RWPE2 (cell line): ENCODE results near the gene BAIAP2L2.

Experiments used
- ATAC-seq: fragments of 200-7000 bp; cut with Tn5 transposase; 3 replicates; pipeline ENCODE4 v1.9.1; 2021; ENCODE audit warnings: low read depth
- DNase-seq: peaks from one replicate; pipeline ENCODE4 v3.0.0-alpha.2; 2020; ENCODE audit warnings: low spot score
- H3K27ac ChIP-seq: fragments of 450-650 bp; 2 replicates; pipeline ENCODE4 v1.5.1; 2017; ENCODE audit warnings: mild to moderate bottlenecking; ENCODE audit not compliant: poor library complexity, severe bottlenecking
- H3K27me3 ChIP-seq: fragments of 250-450 bp; sonication (Bioruptor Pico); 2 replicates; pipeline ENCODE4 v1.5.1; 2021; ENCODE audit warnings: mild to moderate bottlenecking, moderate library complexity; ENCODE audit not compliant: insufficient read depth, poor library complexity, severe bottlenecking
- H3K36me3 ChIP-seq: fragments of 250-450 bp; sonication (Bioruptor Pico); 2 replicates; pipeline ENCODE4 v1.5.1; 2020; ENCODE audit warnings: low read depth, mild to moderate bottlenecking, moderate library complexity
- H3K4me1 ChIP-seq: fragments of 250-450 bp; sonication (Bioruptor Pico); 2 replicates; pipeline ENCODE4 v1.5.1; 2021; ENCODE audit warnings: mild to moderate bottlenecking, moderate library complexity; ENCODE audit not compliant: insufficient read depth, poor library complexity, severe bottlenecking
- H3K4me3 ChIP-seq: fragments of 250-450 bp; sonication (Bioruptor Pico); 2 replicates; pipeline ENCODE4 v1.5.1; 2021; ENCODE audit warnings: mild to moderate bottlenecking, moderate library complexity; ENCODE audit not compliant: severe bottlenecking
- H3K9me3 ChIP-seq: fragments of 250-450 bp; sonication (Bioruptor Pico); 2 replicates; pipeline ENCODE4 v1.5.1; 2021; ENCODE audit warnings: mild to moderate bottlenecking, moderate library complexity; ENCODE audit not compliant: severe bottlenecking
- TF ChIP-seq, protein P1 (sequence below): fragments of 450-650 bp; IDR thresholded peaks from one replicate; pipeline ENCODE4 v1.5.1; 2017; ENCODE audit warnings: mild to moderate bottlenecking, moderate library complexity; ENCODE audit not compliant: poor library complexity, severe bottlenecking

The BAIAP2L2 gene

DNA sequence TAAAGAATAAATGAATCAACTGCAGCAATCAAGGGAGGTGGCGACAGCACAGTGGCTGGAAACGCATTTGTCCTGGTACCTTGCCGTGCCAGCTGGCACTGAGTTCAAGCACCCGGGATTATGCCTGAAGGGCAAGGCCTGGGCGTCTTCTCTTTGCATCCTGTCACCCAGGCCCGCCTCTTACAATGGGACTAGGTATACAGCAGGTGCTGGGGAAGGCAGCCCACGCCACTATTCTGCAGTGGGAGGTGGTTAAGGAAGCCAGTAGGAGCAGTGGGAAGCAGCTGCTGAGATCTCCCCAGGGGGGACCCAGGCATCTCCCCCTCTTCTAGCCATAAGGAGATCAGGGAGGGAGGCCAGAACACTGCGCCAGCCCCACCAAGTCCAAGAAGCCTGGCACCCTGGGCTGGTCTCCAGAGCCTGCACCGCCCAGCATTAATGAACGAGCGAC, 15.3 kb upstream of the BAIAP2L2 start:
- ATAC-seq (no peak), DNase-seq (no peak)
- no peaks in the 10 kb centered on the region for H3K27me3 ChIP-seq

DNA sequence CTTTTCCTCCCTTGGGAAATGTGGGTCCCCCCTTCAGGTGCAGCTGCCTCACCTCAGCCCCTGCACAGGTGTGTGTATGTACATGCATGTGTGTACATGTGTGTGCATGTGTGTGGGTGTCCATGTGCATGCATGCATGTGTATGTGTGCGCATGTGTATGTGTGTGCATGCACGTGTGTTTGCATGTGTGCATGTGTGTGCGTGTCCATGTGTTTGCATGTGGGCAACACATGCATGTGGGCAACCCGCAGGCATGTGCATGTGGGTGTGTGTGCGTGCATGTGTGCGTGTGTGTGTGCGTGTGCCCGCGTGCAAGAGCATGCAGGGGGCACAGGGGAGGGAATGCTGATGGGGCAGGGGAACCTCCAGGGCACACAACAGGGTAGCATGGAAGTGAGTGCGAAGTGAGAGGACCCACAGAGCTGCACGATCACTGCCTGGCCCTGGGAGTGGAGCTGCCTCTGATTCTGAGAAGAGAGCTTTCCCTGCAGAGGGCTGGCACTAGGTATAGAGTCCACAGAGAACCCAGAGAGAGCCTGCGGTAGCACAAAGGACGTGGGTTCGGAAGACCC, 14.6 kb upstream of the BAIAP2L2 start:
- Histone ChIP-seq H3K9me3 (no peaks in the 10 kb centered on the region), H3K36me3 (no peaks in the 10 kb centered on the region), H3K27me3 (no peaks in the 10 kb centered on the region), H3K27ac (no peak overlapping the region), H3K4me1 (peaks cover 11% of the 10 kb centered on the region), H3K4me3 (no peak overlapping the region)
- ATAC-seq (no peak), DNase-seq (no peak)
- TF ChIP-seq, protein P1, sequence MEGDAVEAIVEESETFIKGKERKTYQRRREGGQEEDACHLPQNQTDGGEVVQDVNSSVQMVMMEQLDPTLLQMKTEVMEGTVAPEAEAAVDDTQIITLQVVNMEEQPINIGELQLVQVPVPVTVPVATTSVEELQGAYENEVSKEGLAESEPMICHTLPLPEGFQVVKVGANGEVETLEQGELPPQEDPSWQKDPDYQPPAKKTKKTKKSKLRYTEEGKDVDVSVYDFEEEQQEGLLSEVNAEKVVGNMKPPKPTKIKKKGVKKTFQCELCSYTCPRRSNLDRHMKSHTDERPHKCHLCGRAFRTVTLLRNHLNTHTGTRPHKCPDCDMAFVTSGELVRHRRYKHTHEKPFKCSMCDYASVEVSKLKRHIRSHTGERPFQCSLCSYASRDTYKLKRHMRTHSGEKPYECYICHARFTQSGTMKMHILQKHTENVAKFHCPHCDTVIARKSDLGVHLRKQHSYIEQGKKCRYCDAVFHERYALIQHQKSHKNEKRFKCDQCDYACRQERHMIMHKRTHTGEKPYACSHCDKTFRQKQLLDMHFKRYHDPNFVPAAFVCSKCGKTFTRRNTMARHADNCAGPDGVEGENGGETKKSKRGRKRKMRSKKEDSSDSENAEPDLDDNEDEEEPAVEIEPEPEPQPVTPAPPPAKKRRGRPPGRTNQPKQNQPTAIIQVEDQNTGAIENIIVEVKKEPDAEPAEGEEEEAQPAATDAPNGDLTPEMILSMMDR: no peak

More for the DNA sequence above, 15.3 kb upstream of the BAIAP2L2 start:
- Histone ChIP-seq H3K27ac (no peak overlapping the region), H3K9me3 (no peaks in the 10 kb centered on the region), H3K4me1 (peaks cover 9% of the 10 kb centered on the region), H3K36me3 (no peaks in the 10 kb centered on the region), H3K4me3 (no peak overlapping the region)
- TF ChIP-seq, protein P1: no peak

GRCh38 chr22:38124236-38124974, 13.9 kb upstream of the BAIAP2L2 start:
- H3K9me3 ChIP-seq: no peaks in the 10 kb centered on the region
- H3K4me3 ChIP-seq: no peak overlapping the region
- no peaks in the 10 kb centered on the region for H3K36me3 ChIP-seq
- DNase-seq (peak; percentile 89), ATAC-seq (peak; percentile 80)
- peaks cover 13% of the 10 kb centered on the region for H3K4me1 ChIP-seq
- TF ChIP-seq, protein P1: no peak
- no peaks in the 10 kb centered on the region for H3K27me3 ChIP-seq
- peak overlapping the region; percentile 14 for H3K27ac ChIP-seq

DNA sequence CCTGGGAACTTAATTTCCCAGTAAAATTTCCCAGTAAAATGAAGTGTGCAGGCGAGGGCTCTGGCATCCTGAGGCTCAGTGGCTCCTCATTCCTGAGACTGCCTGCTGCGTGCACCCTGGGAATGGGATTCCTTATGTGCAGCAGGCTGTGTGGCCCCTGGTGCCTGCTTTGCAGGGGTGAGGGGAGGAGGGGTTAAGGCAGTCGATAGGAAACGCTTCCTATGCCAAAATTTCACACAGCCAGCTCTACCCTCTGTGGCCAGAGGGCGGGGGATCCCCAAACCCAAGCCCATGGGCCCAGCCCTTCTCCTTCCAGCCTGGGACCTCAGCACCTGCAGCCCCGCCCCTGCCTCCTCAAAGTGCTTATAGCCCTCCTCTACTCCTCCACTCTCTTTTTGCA, 12.1 kb upstream of the BAIAP2L2 start:
- Histone ChIP-seq H3K4me3 (no peak overlapping the region), H3K9me3 (no peaks in the 10 kb centered on the region), H3K4me1 (peaks cover 13% of the 10 kb centered on the region), H3K27me3 (no peaks in the 10 kb centered on the region), H3K36me3 (no peaks in the 10 kb centered on the region), H3K27ac (no peak overlapping the region)
- TF ChIP-seq, protein P1: no peak
- DNase-seq (no peak), ATAC-seq (no peak)
